K562 (cell line): ENCODE data around the gene RNPEP.

Experiments used
- FOXJ3 ChIP-seq: sonication (generic); formaldehyde crosslinking; IDR thresholded peaks from 2 replicates; pipeline ENCODE4 v1.4.0; 2020; ENCODE audit warnings: mild to moderate bottlenecking, missing genetic modification reagents
- GABPA ChIP-seq: fragments of 200-800 bp; sonication (Bioruptor generic); conservative IDR thresholded peaks from 2 replicates; pipeline ENCODE4 v1.6.1; 2016; ENCODE audit warnings: low read depth, missing genetic modification characterization, missing compliant biosample characterization
- NFXL1 ChIP-seq: fragments of 450-650 bp; formaldehyde crosslinking; IDR thresholded peaks from 2 replicates; pipeline ENCODE4 v1.4.0; 2021; ENCODE audit warnings: mild to moderate bottlenecking
- POLR2A ChIP-seq: fragments of 450-650 bp; conservative IDR thresholded peaks from 2 replicates; pipeline ENCODE4 v1.6.1; 2016
- RFX5 ChIP-seq: IDR thresholded peaks from 2 replicates; pipeline ENCODE4 v1.6.1; 2011; ENCODE audit warnings: low read depth, mild to moderate bottlenecking, improper control_type of control experiment, low read length
- SREBF2 ChIP-seq: sonication (generic); formaldehyde crosslinking; IDR thresholded peaks from 2 replicates; pipeline ENCODE4 v1.4.0; 2020; ENCODE audit warnings: mild to moderate bottlenecking, missing genetic modification reagents
- TEAD4 ChIP-seq, 2 experiments: sonication (generic) in 1 of 2; formaldehyde crosslinking in 1 of 2; IDR thresholded peaks; 2 replicates each; pipeline versions ENCODE4 v1.6.1 to v1.8.0; 2012 to 2022; ENCODE audit warnings: borderline replicate concordance in 1 of 2, inconsistent platforms in 1 of 2, low read length in 1 of 2, mild to moderate bottlenecking in 1 of 2, missing genetic modification reagents in 1 of 2
- ZNF124 ChIP-seq: sonication (generic); formaldehyde crosslinking; IDR thresholded peaks from 2 replicates; pipeline ENCODE4 v1.8.1; 2022; ENCODE audit warnings: missing genetic modification reagents
- TF ChIP-seq, protein P1 (sequence below), 3 experiments: IDR thresholded peaks in 2 of 3; conservative IDR thresholded peaks in 1 of 3; 2 replicates each; pipeline ENCODE4 v1.5.1; 2011 to 2012; ENCODE audit warnings: low read length in 3 of 3, mild to moderate bottlenecking in 3 of 3, control low read depth in 2 of 3, improper control_type of control experiment in 1 of 3, inconsistent platforms in 1 of 3, low read depth in 1 of 3, mixed read lengths in 1 of 3, moderate library complexity in 1 of 3; ENCODE audit not compliant: insufficient read depth in 2 of 3

DNA sequence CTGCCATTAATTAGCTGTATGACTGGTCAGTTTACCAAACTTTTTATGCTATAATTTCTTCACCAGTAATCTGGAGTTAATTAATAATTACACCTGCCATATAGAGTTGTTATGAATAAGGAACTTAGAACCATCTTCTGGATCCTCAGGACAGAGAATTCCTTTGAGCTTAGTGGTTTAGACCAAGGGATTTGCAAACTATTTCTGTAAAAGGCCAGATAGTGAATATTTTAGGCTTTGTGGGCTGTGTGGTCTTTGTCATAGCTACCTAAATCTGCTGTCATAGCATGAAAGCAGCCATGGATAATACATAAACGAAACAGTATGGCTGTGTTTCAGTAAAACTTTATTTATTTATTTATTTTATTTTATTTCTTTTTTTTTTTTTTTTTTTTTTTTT is 18.2 kb upstream of the RNPEP start:
- no peak for TF ChIP-seq RFX5
- TF ChIP-seq, protein P1, sequence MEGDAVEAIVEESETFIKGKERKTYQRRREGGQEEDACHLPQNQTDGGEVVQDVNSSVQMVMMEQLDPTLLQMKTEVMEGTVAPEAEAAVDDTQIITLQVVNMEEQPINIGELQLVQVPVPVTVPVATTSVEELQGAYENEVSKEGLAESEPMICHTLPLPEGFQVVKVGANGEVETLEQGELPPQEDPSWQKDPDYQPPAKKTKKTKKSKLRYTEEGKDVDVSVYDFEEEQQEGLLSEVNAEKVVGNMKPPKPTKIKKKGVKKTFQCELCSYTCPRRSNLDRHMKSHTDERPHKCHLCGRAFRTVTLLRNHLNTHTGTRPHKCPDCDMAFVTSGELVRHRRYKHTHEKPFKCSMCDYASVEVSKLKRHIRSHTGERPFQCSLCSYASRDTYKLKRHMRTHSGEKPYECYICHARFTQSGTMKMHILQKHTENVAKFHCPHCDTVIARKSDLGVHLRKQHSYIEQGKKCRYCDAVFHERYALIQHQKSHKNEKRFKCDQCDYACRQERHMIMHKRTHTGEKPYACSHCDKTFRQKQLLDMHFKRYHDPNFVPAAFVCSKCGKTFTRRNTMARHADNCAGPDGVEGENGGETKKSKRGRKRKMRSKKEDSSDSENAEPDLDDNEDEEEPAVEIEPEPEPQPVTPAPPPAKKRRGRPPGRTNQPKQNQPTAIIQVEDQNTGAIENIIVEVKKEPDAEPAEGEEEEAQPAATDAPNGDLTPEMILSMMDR (IDR thresholded peaks at IDR 0.05 in 2 of 3, conservative IDR thresholded peaks at IDR 0.05 in 1 of 3; ENCODE audit: insufficient read depth in 2 of 3, low read depth in 1 of 3, low read length in 3 of 3), result no peak
- TF ChIP-seq POLR2A, result no peak
- no peak for TF ChIP-seq SREBF2
- TF ChIP-seq NFXL1, result no peak
- no peak for TF ChIP-seq ZNF124 (CRISPR knock-in tag)
- no peak for TF ChIP-seq GABPA (tag)
- no peak for TF ChIP-seq FOXJ3 (CRISPR knock-in tag)
- TF ChIP-seq TEAD4 (IDR thresholded peaks at IDR 0.05; ENCODE audit: low read length), result no peak
- no peak for TF ChIP-seq TEAD4 (CRISPR knock-in tag; IDR thresholded peaks at IDR 0.05; ENCODE audit: borderline replicate concordance)
